ENCODE results near the gene NPL.

GRCh38 chr1:182826892-182827291 is 37.3 kb downstream of the NPL start:
- TF ChIP-seq KDM1A (IDR thresholded peaks at IDR 0.05) (no peak), ATF2 (CRISPR knock-in tag; IDR thresholded peaks at IDR 0.05) (no peak), TEAD4 (IDR thresholded peaks at IDR 0.05; ENCODE audit: low read length) (no peak), TEAD4 (CRISPR knock-in tag; IDR thresholded peaks at IDR 0.05; ENCODE audit: borderline replicate concordance) (no peak), ZMIZ1 (IDR thresholded peaks at IDR 0.05; ENCODE audit: low read depth in 2 of 2, low read length in 2 of 2) (no peak), PHF21A (IDR thresholded peaks at IDR 0.05; ENCODE audit: borderline replicate concordance, low read depth) (no peak), KAT7 (CRISPR knock-in tag; IDR thresholded peaks at IDR 0.05; ENCODE audit: borderline replicate concordance) (no peak), CTCF (IDR thresholded peaks at IDR 0.05 in 2 of 3, conservative IDR thresholded peaks at IDR 0.05 in 1 of 3; ENCODE audit: insufficient read depth in 2 of 3, low read depth in 1 of 3, low read length in 3 of 3) (no peak), MXI1 (IDR thresholded peaks at IDR 0.05; ENCODE audit: low read depth, low read length) (no peak), MCM2 (IDR thresholded peaks at IDR 0.05; ENCODE audit: low read depth) (no peak), JUNB (CRISPR knock-in tag; conservative IDR thresholded peaks at IDR 0.05) (no peak), SRSF9 (IDR thresholded peaks at IDR 0.05; ENCODE audit: borderline replicate concordance, low read depth, low read length) (no peak), ZZZ3 (IDR thresholded peaks at IDR 0.05) (no peak), MTF1 (CRISPR knock-in tag; IDR thresholded peaks at IDR 0.05; ENCODE audit: borderline replicate concordance) (no peak)

All from K562 (cell line).